Gastrocnemius medialis (tissue), 4 donors: ENCODE measurements around the gene PIWIL1.

Experiments used
- POLR2A ChIP-seq, 2 donors: fragments of 450-650 bp; IDR thresholded peaks; one replicate each; pipeline ENCODE4 v1.6.1; 2017; ENCODE audit warnings: antibody characterized with exemption in 2 of 2, mild to moderate bottlenecking in 2 of 2, moderate library complexity in 2 of 2
- TF ChIP-seq, protein P1 (sequence below), 5 experiments: fragments of 450-650 bp in 3 of 5; fragments of 200-600 bp in 2 of 5; sonication (generic) in 2 of 5; IDR thresholded peaks in 4 of 5; conservative IDR thresholded peaks in 1 of 5; 1 replicate in 4 of 5; 2 replicates in 1 of 5; pipeline ENCODE4 v1.5.1; 2016 to 2019; ENCODE audit warnings: antibody characterized with exemption in 5 of 5, mild to moderate bottlenecking in 3 of 5, moderate library complexity in 3 of 5

- TF ChIP-seq, protein P1, sequence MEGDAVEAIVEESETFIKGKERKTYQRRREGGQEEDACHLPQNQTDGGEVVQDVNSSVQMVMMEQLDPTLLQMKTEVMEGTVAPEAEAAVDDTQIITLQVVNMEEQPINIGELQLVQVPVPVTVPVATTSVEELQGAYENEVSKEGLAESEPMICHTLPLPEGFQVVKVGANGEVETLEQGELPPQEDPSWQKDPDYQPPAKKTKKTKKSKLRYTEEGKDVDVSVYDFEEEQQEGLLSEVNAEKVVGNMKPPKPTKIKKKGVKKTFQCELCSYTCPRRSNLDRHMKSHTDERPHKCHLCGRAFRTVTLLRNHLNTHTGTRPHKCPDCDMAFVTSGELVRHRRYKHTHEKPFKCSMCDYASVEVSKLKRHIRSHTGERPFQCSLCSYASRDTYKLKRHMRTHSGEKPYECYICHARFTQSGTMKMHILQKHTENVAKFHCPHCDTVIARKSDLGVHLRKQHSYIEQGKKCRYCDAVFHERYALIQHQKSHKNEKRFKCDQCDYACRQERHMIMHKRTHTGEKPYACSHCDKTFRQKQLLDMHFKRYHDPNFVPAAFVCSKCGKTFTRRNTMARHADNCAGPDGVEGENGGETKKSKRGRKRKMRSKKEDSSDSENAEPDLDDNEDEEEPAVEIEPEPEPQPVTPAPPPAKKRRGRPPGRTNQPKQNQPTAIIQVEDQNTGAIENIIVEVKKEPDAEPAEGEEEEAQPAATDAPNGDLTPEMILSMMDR (IDR thresholded peaks at IDR 0.05 in 4 of 5, conservative IDR thresholded peaks at IDR 0.05 in 1 of 5), result no peak
- TF ChIP-seq POLR2A (IDR thresholded peaks at IDR 0.05), result no peak
Observed at GRCh38 chr12:130290114-130290513, 47.6 kb upstream of the PIWIL1 start.
